Endodermal cell (in vitro differentiated cells): ENCODE measurements around the gene TMEM205. TPM values are rescaled to one million over a fixed set of nuclear protein-coding genes. Genes with fewer than 3 reads are reported as not detected.
"Not testable (repeated sequence)": the region's sequence is repeated elsewhere in the genome, so short reads cannot be mapped to it uniquely, and the experiment has no call there.

ENCODE experiments used
- DNase-seq: peaks from one replicate; pipeline ENCODE4 v3.0.0-alpha.2; 2017
- H3K27ac ChIP-seq: 2 replicates; pipeline ENCODE4 v1.5.1; 2013; ENCODE audit warnings: mild to moderate bottlenecking, low read depth, low read length, moderate library complexity
- H3K27me3 ChIP-seq: 2 replicates; pipeline ENCODE4 v1.6.1; 2013; ENCODE audit warnings: mild to moderate bottlenecking, low read length, moderate library complexity; ENCODE audit not compliant: insufficient read depth, control insufficient read depth, poor library complexity, severe bottlenecking
- H3K36me3 ChIP-seq: 2 replicates; pipeline ENCODE4 v1.7.0; 2013; ENCODE audit warnings: mild to moderate bottlenecking, low read length, moderate library complexity; ENCODE audit not compliant: control insufficient read depth, insufficient read depth
- H3K4me1 ChIP-seq: one replicate; pipeline ENCODE4 v1.7.0; 2013; ENCODE audit warnings: low read length; ENCODE audit not compliant: control insufficient read depth, insufficient read depth
- H3K4me3 ChIP-seq: 2 replicates; pipeline ENCODE4 v1.5.1; 2013; ENCODE audit warnings: mild to moderate bottlenecking, low read length, moderate library complexity
- H3K9ac ChIP-seq: 2 replicates; pipeline ENCODE4 v1.6.1; 2013; ENCODE audit warnings: mild to moderate bottlenecking, low read length, moderate library complexity; ENCODE audit not compliant: poor library complexity, severe bottlenecking; ENCODE audit errors: extremely low read depth
- H3K9me3 ChIP-seq: 2 replicates; pipeline ENCODE4 v1.6.1; 2013; ENCODE audit warnings: mild to moderate bottlenecking, low read length, moderate library complexity; ENCODE audit not compliant: control insufficient read depth
- H3K27ac Mint-ChIP-seq: 2 replicates; pipeline ENCODE4 v1.8.0; 2020; ENCODE audit warnings: mixed read lengths
- H3K27me3 Mint-ChIP-seq: 2 replicates; pipeline ENCODE4 v1.8.0; 2021; ENCODE audit warnings: mild to moderate bottlenecking, mixed read lengths; ENCODE audit not compliant: insufficient read depth
- H3K36me3 Mint-ChIP-seq: 2 replicates; pipeline ENCODE4 v1.8.0; 2020; ENCODE audit warnings: low read depth, mixed read lengths
- H3K4me1 Mint-ChIP-seq: 2 replicates; pipeline ENCODE4 v1.8.0; 2020; ENCODE audit warnings: mixed read lengths
- H3K4me3 Mint-ChIP-seq: 2 replicates; pipeline ENCODE4 v1.8.0; 2020; ENCODE audit warnings: mild to moderate bottlenecking, moderate library complexity, mixed read lengths
- H3K9me3 Mint-ChIP-seq: 2 replicates; pipeline ENCODE4 v1.8.0; 2020; ENCODE audit warnings: mild to moderate bottlenecking, mixed read lengths
- whole genome bisulfite sequencing, 2 experiments: methylation state at CpG; one replicate each; pipeline versions ENCODE4 v1.1.5 to v1.1.7; 2013; ENCODE audit warnings: missing lambda C conversion rate in 2 of 2, mixed read lengths in 1 of 2; ENCODE audit not compliant: insufficient coverage in 1 of 2, insufficient read length in 1 of 2; 5-methylcytosine and 5-hydroxymethylcytosine counted together
- total RNA-seq, 2 donors: library from RNA; stranded (reverse); fragmentation: NEBNext Ultra II Directional in 1 of 2; extraction: Animal tissue kit (Norgen Biotek cat#: 25700) in 1 of 2; gene quantifications; 2 replicates in 1 of 2; 3 replicates in 1 of 2; pipeline ENCODE4 v1.2.1, GENCODE V29; 2021
- TF ChIP-seq, protein P1 (sequence below): fragments of 200-600 bp; sonication (generic); conservative IDR thresholded peaks from 2 replicates; pipeline ENCODE4 v1.5.0; 2021; ENCODE audit warnings: antibody characterized with exemption, mild to moderate bottlenecking

TMEM205 gene
- total RNA-seq, 2 donors from 2014 or later, result 58.2 to 58.9 TPM

DNA sequence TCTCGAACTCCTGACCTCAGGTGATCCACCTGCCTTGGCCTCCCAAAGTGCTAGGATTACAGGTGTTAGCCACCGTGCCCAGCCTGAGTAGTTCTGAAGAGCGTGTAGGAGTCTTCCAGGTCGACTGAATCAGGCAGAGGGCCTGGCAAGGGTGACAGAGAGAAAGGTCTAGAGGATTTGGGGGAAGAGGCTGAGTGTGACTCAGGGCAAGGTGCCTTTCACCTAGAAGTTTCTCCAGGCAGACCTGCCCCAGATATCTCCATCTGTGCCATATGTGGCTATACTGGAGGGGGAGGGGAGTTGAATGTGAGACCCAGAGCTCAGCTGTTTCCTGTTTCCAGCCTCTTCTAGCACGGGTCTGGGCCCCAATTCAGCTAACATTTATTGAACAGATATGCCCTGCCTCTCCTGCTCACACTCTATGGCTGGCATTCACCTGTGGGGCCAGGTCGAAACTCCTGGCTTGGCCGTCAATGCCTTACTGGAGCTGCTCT is 1.5 kb upstream of the TMEM205 start:
- no peaks in the 10 kb centered on the region for H3K9me3 ChIP-seq
- Mint-ChIP-seq H3K27me3 (peaks cover 17% of the 10 kb centered on the region), H3K9me3 (peaks cover 11% of the 10 kb centered on the region), H3K27ac (no peak overlapping the region), H3K36me3 (peaks cover 1% of the 10 kb centered on the region), H3K4me3 (peak overlapping the region; percentile 88), H3K4me1 (peaks cover 12% of the 10 kb centered on the region)
- no peak for DNase-seq
- no peak overlapping the region for H3K4me3 ChIP-seq
- 84 to 86% methylated on average over 7 of the region's 7 CpGs for WGBS, 2 experiments
- H3K36me3 ChIP-seq, result no peaks in the 10 kb centered on the region
- no peak overlapping the region for H3K9ac ChIP-seq
- TF ChIP-seq, protein P1, sequence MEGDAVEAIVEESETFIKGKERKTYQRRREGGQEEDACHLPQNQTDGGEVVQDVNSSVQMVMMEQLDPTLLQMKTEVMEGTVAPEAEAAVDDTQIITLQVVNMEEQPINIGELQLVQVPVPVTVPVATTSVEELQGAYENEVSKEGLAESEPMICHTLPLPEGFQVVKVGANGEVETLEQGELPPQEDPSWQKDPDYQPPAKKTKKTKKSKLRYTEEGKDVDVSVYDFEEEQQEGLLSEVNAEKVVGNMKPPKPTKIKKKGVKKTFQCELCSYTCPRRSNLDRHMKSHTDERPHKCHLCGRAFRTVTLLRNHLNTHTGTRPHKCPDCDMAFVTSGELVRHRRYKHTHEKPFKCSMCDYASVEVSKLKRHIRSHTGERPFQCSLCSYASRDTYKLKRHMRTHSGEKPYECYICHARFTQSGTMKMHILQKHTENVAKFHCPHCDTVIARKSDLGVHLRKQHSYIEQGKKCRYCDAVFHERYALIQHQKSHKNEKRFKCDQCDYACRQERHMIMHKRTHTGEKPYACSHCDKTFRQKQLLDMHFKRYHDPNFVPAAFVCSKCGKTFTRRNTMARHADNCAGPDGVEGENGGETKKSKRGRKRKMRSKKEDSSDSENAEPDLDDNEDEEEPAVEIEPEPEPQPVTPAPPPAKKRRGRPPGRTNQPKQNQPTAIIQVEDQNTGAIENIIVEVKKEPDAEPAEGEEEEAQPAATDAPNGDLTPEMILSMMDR, result no peak
- H3K27ac ChIP-seq, result no peak overlapping the region
- no peaks in the 10 kb centered on the region for H3K27me3 ChIP-seq
- peaks cover 3% of the 10 kb centered on the region for H3K4me1 ChIP-seq

DNA sequence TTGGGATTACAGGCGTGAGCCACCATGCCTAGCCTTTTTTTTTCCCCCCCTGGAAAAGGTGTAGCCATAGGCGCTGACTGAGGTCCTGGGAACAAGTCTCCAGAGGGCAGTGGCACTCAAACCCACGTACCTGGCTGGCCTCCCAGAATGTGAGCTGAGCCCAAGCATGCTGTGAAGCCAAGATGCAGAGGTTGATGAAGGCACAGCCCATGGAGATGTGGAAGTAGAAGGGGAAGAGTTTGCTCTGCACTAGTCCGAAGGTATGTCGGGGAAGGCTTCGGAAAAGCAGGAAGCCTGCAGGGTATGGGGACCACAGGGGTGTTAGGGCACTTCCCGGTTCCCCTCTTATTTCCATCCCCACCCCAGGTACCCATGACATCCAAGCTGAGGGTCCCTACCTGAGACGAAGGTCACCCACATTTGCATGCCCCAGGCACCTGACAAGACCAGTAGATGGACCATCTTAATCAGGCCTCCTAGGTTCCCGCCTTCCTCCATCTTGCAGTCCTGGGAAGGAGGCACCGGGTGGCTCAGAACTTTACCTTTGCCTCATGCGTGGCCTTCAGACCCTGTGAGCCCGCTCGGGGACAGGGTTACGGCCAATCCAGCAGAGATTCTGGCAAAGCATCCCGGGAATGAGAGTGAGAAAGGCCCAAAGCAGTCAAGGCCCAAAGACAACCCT is 805 bp downstream of the TMEM205 start:
- Histone ChIP-seq H3K9me3 (no peaks in the 10 kb centered on the region), H3K36me3 (peaks cover 5% of the 10 kb centered on the region), H3K27me3 (no peaks in the 10 kb centered on the region), H3K9ac (peak overlapping the region; percentile 77), H3K27ac (no peak overlapping the region), H3K4me1 (peaks cover 3% of the 10 kb centered on the region), H3K4me3 (peak overlapping the region; percentile 97)
- DNase-seq, result no peak
- H3K27me3 Mint-ChIP-seq, result peaks cover 6% of the 10 kb centered on the region
- peaks cover 11% of the 10 kb centered on the region for H3K36me3 Mint-ChIP-seq
- peaks cover 12% of the 10 kb centered on the region for H3K4me1 Mint-ChIP-seq
- peaks cover 11% of the 10 kb centered on the region for H3K9me3 Mint-ChIP-seq
- H3K27ac Mint-ChIP-seq, result peak overlapping the region; percentile 97
- TF ChIP-seq, protein P1, result no peak
- peak overlapping the region; percentile 88 for H3K4me3 Mint-ChIP-seq
- WGBS, 2 experiments, result 62 to 81% methylated on average over 5 to 15 of the region's 15 CpGs

DNA sequence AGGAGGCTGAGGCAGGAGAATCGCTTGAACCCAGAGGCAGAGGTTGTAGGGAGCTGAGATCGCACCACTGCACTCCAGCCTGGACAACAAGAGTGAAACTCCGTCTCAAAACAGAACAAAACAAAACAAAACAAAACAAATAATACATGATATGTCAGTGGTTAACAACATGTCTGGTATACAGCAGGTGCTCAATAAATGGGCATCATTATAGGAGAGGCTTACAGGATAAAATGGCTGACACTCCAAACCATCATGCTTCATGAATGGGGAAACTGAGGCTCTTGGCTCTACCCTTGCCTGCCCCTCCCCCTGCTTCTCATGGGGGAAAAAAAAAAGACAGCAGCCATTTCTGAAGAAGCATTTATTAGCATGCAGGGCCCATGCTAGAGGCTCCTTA is 3.6 kb downstream of the TMEM205 start:
- Mint-ChIP-seq H3K4me3 (no peak overlapping the region), H3K27ac (no peak overlapping the region)
- 98% methylated on average over 2 of the region's 3 CpGs; no CpG with 5 or more reads in 1 of the 2 experiments for WGBS, 2 experiments

DNA sequence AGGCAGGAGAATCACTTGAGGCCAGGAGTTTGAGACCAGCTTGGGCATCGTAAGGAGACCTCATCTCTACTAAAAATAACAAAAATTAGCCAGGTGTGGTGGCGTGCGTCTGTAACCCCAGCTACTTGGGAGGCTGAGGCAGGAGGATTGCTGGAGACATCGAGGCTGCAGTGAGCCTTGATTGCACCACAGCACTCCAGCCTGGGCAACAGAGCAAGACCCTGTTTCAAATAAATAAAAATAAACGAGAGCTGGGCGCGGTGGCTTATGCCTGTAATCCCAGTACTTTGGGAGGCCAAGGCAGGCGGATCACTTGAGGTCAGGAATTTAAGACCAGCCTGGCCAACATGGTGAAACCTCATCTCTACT is 6.0 kb downstream of the TMEM205 start:
- H3K9ac ChIP-seq, H3K9me3 ChIP-seq, DNase-seq, H3K4me1 ChIP-seq, H3K4me1 Mint-ChIP-seq, H3K27ac Mint-ChIP-seq, H3K27me3 Mint-ChIP-seq, H3K27me3 ChIP-seq, H3K27ac ChIP-seq, H3K9me3 Mint-ChIP-seq: not testable (repeated sequence)
- peak overlapping the region; percentile 71 for H3K4me3 Mint-ChIP-seq
- Histone ChIP-seq H3K4me3 (peak overlapping the region; percentile 85), H3K36me3 (peaks cover 21% of the 10 kb centered on the region)
- H3K36me3 Mint-ChIP-seq, result peaks cover 29% of the 10 kb centered on the region
- 81 to 95% methylated on average over 4 to 8 of the region's 8 CpGs for WGBS, 2 experiments

More for the DNA sequence above, 3.6 kb downstream of the TMEM205 start:
- DNase-seq, result no peak
- Histone ChIP-seq H3K9me3 (no peaks in the 10 kb centered on the region), H3K9ac (no peak overlapping the region), H3K27me3 (no peaks in the 10 kb centered on the region), H3K4me3 (no peak overlapping the region), H3K27ac (no peak overlapping the region), H3K4me1 (peaks cover 8% of the 10 kb centered on the region), H3K36me3 (peaks cover 5% of the 10 kb centered on the region)
- peaks cover 17% of the 10 kb centered on the region for H3K4me1 Mint-ChIP-seq
- H3K36me3 Mint-ChIP-seq, result peaks cover 11% of the 10 kb centered on the region
- TF ChIP-seq, protein P1, result no peak
- peaks cover 2% of the 10 kb centered on the region for H3K27me3 Mint-ChIP-seq
- H3K9me3 Mint-ChIP-seq, result no peaks in the 10 kb centered on the region
